Measurements from ENCODE around the gene SPRN.

GRCh38 chr10:133394801-133395221, 29.6 kb downstream of the SPRN start:
- TF ChIP-seq FOS (IDR thresholded peaks at IDR 0.05; ENCODE audit: low read depth, low read length) (no peak), POLR2A (IDR thresholded peaks at IDR 0.05; ENCODE audit: low read depth, low read length) (no peak)

Measured in IMR-90 (cell line).